ENCODE measurements around the gene UNC119B.

Gene UNC119B

GRCh38 chr12:120739821-120740613, 29.8 kb downstream of the UNC119B start:
- no peak for DNase-seq (ENCODE audit: low spot score)

DNA sequence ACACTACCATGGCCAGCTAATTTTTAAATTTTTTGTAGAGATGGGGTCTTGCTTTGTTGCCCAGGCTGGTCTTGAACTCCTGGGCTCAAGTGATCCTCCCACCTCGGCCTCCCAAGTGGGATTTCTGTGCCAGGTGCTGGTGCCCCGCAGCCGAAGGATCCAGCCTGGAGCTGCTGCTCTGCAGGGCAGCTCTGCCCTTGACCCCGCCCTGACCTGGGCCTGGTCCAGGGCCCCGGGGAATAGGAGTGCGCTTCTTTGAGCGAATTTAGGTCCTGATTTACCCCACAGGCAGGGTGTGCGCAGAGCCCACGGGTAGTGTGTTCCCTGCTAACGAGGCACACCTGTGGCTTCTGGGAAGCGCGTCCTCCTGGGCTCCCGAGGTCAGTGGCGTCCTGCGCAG, 30.6 kb downstream of the UNC119B start:
- no peak for DNase-seq (ENCODE audit: low spot score)

DNA sequence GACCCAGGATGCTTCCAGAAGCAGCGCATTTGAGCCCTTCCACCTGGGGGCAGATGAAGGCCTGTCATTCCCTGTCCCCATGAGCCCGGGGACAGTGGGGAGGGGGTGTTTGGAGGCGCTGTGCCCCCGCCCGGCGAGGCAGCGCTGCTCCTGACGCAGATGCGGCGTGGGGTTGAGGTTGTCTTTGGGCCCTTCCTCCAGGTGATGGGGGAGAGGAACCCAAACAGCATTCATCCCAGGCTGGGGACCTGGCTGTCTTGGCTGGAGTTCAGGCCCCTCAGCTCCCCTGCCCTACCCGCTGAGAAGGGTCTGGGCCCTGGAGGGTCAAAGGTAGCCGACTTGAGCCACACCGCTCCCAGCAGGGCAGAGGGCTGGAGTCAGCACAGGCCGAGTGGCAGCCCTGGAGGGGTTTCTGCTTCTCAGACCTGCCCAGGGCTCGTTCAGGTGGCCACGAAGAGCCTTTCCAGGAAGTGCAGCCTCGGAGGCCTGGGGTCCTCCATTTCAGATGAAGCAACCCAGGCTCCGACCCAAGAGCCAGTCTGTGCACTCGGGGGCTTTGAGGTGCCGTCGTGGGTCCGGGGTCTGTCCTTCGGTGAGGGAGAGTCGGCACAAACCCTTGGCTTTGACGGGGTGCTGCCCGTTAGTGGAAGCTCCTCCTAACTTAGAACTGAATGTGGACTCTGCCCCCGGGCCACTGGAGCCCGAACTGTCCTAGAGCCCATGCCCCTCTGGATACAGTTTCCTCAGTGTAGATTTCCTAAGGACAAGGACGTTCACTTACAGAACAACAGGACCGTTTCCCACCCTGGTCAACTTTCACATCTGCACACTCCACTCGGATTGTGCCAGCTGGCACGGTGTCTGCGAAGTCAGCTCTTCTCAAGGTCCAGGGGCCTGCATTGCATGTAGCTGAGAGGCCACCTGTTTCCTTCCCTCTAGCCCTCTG, 31.5 kb downstream of the UNC119B start:
- no peak for DNase-seq (ENCODE audit: low spot score)

DNA sequence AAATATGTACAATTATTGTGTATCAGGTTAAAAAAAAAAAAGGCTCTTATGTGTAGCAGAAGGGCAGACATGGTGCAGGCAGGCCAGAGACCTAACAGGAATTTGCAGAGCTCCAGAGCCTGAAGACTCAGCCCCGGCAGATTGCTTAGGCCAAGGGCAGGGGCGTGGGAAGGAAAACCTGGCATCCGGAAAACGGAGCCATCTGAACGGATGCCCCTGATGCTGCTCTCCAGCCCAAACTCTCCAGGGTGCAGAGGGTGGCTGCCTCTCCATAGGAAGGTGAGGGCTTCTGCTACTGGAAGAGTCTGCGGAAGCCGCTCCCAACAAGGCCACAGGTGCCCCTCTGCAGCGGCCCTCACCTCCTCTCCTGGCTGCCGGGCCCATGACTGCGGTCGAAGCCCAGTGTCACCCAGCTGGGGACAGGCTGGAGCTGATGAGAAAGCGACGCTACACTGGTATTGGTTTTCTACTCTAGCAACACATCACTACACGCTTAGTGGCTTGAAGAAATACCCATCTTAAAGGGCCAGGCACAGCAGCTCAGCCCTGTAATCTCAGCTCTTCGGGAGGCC, 34.8 kb downstream of the UNC119B start:
- no peak for DNase-seq (ENCODE audit: low spot score)

- DNase-seq (ENCODE audit: low spot score) = no peak
Measured at GRCh38 chr12:120748242-120748641, 38.0 kb downstream of the UNC119B start.

DNA sequence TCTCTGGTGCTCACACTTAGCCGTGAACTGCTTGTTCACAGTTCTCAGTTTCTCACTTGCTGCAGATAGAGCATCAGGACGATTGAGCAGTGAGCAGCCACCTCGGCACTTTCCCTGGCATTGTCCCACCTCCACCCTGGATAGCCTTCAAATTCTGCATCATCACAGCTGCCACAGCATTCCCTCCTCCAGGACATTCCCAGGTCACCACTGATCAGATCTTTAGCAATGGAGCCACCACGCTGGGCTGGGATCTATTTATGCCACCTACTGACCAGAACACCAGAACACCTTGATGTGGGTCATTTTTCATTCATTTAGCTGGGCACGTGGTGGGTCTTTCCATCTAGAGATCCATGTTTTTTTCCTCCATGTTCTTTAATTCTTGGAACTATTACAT, 39.0 kb downstream of the UNC119B start:
- DNase-seq (ENCODE audit: low spot score) = no peak

- no peak for DNase-seq (ENCODE audit: low spot score)
Measured at GRCh38 chr12:120750806-120751205, 40.5 kb downstream of the UNC119B start.

GRCh38 chr12:120751389-120751788, 41.1 kb downstream of the UNC119B start:
- no peak for DNase-seq (ENCODE audit: low spot score)

DNA sequence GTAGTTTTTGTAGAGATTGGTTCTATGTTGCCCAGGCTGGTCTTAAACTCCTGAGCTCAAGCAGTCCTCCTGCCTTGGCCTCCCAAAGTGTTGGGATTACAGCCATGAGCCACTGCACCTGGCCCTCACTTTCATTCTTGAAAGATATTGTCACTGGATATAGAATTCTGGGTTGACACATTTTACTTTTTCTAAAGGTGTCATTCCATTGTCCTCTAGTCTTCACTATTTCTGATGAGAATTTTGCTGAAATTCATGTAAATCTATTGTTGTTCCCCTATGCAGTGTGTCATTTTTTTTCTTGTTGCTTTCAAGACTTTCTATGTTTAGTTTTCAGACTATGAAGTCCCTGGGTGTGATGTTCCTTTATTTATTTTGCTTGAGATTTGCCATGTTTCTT, 44.5 kb downstream of the UNC119B start:
- DNase-seq (ENCODE audit: low spot score) = no peak

DNA sequence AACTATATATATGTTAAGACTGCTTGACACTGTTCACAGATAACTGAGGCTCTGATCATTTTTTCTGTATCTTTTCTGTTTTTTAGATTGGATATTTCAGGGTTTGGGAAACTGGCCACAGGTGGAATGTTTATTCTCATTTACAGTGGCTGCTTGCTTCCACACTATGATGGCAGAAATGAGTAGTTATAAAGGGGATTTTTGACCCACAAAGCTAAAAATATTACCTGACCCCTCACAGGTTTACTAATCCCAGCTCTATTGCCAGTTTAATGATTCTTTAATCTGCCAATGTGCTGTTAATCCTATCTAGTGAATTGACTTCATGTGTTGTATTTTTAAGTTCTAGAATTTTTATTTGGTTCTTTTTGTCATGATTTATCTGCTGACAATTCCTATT, 45.0 kb downstream of the UNC119B start:
- DNase-seq (ENCODE audit: low spot score) = no peak

DNA sequence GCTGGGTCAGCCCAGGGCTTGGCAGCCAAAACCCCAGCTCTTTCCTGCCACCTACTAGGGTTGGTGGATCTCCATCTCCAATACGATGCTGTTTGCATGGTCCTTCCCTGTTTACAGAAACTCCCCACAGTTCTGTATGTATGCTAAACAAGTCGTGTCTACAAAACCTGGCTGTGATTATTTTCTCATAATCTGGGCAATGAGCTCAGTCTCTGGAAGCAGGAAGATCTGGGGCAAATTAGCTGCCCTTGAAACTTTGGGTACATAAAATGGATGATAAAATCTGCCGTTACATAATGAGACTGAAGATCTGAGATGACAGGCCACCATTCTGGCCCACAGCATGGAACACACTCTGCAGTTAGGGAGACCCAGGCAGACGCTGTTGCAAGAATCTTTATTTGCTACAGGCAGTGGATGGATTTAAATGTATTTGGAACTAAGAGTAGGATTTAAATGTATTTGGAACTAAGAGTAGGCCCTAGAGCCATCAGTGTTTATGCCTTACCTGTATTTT, 47.0 kb downstream of the UNC119B start:
- DNase-seq (ENCODE audit: low spot score) = no peak

DNA sequence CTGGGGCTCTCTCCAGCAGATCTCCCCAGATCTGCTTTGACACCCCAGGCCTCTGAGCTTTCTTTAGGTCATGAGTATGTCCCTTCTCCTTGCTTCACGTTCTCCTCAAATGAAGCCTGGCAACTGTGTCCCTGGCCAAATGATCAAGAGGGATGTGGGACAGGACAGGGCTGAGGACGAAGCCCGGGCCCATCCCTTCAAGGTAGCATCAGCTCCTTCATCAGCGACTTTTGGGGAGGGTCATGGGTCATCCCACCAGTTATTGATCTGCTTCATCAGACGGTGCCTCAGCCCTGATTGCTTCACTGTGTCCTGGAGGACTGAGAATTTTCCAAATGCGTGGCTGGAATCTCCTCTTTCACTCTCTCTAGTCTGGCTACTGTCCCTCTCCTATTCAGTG, 47.7 kb downstream of the UNC119B start:
- no peak for DNase-seq (ENCODE audit: low spot score)

GRCh38 chr12:120758798-120759590, 48.7 kb downstream of the UNC119B start:
- no peak for DNase-seq (ENCODE audit: low spot score)

GRCh38 chr12:120759591-120760348, 49.5 kb downstream of the UNC119B start:
- DNase-seq (ENCODE audit: low spot score) = no peak

DNA sequence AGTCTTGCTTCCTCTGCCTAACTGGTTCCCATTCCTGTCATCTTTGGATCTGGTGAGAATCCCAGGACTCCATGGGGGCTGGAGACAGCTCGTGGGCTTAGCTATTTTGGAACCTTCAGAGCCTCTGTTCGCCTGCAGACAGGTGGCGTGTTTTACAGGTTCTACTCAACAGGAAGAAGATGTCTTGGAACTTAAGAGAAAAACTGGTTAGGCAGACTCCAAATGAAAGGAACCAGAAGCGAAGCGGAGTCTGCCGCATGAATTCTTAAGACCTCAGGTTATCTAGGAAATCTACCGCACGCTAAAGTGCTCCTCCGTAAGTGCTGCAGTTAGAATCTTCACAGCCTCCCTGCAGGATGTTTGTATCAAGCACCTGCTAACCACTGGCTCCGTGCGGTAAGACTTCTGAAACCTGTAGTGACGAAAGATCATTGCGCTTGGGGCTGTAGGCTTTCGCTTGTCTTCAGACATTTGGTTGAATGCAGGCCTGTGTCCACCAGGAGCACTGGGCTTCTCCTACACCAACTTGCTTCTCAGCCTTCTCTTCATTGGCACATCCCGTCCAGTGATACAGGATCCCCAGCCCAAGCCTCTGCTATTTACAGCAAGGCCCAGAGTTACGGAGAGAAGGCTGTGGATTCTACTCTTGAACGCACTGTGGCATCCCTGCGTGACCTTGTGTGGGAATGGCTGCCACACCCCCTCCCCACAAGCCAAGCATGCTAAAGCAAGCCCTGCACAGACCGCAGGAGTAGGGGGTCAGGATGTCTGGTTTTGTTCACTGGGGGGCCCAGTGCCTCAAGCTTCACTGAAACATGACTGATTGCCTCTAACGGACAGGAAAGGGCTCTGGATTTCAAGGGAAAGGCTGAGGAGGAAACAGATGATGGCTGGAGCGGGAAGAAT, 50.3 kb downstream of the UNC119B start:
- no peak for DNase-seq (ENCODE audit: low spot score)

- DNase-seq (ENCODE audit: low spot score) = no peak
Measured at GRCh38 chr12:120761519-120761934, 51.3 kb downstream of the UNC119B start.

DNA sequence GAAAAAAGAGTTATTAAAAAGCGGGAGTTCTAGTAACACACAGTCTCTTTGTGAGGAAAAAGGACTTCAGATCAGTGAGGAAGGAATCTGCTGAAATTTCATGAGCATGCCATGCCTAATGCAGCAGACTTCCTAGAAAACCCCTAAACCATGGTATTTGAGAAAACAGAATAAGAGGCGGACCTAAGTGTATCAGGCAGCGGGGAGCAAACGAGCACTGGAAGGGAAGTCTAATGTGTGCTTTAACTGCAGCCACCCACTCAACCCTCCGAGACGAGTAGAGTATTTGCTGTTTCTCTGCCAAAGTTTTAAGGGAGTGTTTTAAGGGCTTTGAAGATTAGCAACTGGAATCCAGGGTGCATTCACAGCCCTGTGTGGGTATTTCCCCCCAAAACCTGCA, 51.8 kb downstream of the UNC119B start:
- DNase-seq (ENCODE audit: low spot score) = no peak

- no peak for DNase-seq (ENCODE audit: low spot score)
Measured at GRCh38 chr12:120763250-120763649, 53.0 kb downstream of the UNC119B start.

DNA sequence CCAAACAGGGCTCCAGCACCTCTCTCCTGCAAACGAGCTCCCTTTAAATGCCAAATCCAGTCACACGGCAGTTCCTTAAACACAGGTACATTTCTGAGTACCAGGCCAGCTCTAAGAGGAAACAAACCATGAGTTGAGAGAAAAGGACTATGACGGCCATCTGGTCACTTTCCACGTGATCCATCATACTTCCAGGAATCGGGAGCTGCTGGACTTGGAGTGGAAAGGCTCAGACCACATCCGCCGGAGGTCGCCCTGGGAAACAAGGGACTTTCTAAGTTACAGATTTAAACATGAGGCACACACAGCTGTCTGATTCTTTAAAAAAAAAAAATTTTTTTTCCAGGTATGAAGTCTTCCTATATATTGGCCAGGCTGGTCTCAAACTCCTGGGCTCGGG, 54.6 kb downstream of the UNC119B start:
- no peak for DNase-seq (ENCODE audit: low spot score)

DNA sequence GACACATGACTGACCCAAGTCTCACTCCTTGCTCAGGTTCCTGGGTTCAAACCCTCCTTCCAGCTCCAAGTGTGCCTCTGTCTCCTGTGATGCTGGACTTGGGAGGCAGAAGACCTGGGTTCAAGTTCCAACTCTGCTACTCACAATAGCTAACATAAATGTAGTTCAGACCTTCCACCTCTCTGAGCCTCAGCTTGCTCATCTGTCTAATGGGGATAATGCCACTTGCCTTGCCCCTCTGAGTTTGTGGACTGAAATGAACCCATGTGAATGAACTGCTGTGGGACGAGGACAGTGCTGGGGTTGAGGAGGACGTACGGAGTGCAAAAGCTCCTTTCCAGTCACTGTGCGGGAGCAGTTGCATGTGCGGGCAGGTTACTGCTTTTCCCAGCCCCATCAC, 56.3 kb downstream of the UNC119B start:
- no peak for DNase-seq (ENCODE audit: low spot score)
